GM18868 (cell line): ENCODE data around the gene CYSTM1.

Source experiments
- ATAC-seq: cut with Tn5 transposase; IDR thresholded peaks from one replicate; pipeline ENCODE4 v1.9.1; 2021; ENCODE audit warnings: mild to moderate bottlenecking, moderate library complexity; ENCODE audit not compliant: unreplicated experiment

CYSTM1 gene

GRCh38 chr5:140252470-140253126 lies 77.6 kb downstream of the CYSTM1 start:
- no peak for ATAC-seq

DNA sequence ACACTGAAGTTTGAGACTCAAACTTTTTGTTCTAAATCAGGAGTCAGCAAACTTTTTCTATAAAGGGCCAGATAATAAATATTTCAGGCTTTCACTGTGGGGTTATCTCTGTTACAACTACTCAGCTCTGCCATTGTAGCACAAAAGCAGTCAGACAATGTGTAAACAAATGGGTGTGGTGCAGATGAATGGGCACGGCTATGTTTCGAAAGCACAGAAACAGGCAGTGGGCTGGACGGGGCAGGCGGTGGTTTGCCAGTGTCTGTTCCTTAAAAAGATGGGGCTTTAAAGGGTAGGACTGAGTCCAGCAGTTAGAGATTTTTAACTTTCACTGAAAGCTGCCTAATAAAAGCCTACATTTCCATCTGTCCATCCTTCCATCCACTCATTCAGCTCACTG lies 79.0 kb downstream of the CYSTM1 start:
- no peak for ATAC-seq

GRCh38 chr5:140255460-140256157 lies 80.6 kb downstream of the CYSTM1 start:
- ATAC-seq, result no peak

DNA sequence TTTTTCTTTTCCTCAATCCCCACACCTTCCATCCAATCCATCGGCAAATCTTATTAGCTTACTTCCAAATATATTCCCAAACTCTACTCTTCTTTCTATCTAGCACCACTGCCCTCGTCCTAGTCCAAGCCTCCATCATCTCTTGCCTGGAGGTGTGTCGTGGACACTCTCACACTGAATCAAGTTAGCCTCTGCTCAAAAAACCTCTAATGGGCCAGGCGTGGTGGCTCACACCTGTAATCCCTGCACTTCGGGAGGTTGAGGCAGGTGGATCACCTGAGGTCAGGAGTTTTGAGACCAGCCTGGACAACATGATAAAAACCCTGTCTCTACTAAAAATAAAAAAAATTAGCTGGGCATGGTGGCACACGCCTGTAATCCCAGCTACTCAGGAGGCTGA lies 81.7 kb downstream of the CYSTM1 start:
- ATAC-seq, result no peak

DNA sequence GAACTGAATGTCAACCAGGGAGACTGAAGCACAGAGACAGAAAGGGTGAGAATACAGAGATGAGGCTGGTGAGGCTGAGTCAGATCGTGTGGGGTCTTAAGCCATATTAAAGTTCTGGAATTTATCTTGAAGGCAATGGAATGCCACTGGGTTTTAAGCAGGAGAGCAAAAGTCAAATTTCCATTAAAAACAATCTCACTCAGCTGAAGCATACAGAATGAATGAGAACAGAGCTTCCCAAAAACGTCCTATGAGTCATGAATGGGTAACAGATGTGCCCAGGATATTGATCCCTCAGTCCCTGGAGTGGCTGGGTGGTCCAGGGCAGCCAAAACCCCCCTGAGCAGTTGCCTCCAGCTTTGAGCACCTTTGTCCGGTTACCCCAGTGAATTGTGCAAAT lies 83.0 kb downstream of the CYSTM1 start:
- ATAC-seq, result no peak

GRCh38 chr5:140258873-140259272 lies 83.9 kb downstream of the CYSTM1 start:
- no peak for ATAC-seq

DNA sequence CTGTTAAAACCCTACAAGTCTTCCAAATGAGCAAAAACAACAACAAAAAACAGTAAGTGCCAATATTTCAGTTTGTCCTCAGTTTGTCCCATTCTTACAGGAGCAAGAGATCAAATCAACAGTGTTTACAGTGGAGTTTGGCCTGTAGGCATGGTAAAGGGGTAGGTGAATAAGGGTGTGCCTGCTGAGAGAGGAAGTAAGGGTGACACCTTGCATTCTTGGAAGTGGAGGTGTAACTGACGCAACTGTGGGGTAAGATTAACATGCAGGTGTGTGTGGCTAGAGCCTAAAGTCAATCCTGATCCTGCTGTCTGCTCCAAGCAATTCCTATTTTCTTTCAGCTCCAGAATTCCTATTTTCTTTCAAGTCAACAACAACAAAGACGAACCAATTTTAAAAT lies 84.5 kb downstream of the CYSTM1 start:
- ATAC-seq, result no peak

- no peak for ATAC-seq
These were observed 85.2 kb downstream of the CYSTM1 start for GRCh38 chr5:140260089-140260656.

DNA sequence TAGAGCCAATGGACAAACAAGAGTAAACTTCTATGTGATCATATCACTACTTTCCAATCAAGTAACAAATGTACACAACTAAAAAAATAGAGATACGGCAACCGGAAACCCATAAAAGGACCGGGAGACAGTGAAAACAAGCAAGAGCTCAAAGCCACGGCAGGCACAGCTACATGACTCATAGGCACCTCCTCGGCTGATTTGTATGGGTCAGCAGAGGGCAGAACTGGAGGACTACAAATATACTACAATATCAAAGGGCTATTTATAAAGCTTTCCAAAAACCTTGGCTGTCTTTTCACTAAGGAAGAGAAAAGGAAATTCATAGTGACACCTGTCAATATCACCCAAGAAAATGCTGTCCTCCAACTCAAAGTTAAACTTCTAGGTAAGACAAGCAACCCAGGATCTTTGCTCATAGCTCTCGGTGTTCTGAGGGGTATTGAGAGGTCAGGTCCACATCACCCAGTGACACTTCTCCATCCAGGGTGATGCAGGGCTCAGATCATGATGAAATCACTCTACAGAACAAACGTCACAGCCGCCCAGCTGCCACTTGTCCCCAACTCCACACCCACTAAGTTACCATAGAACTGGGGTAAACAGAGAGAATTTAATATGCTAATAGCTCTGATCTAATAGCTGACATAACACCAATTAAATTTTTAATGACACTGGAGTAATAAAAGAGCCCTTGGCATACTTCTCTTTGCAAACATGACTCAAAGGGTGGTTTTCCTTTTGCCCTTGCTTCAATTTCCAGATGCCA lies 86.6 kb downstream of the CYSTM1 start:
- no peak for ATAC-seq

DNA sequence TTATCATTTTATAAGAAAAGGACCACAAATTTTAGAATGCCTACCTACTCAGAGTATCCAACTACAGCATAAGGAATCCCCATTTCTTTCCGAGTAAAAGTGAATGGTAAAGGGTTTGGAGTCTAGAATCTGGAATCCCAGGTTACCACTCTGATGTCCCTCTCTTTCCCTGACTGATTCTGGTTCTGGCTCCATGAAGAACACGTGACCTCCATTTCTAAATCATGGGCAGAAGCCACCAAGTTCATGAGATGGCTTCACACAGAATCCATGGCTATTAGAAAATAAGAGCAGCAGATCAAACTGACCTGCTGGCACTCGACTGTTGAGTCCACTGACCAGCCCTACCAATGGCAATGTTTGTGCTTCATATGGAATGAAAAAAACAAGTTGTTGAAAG lies 87.2 kb downstream of the CYSTM1 start:
- no peak for ATAC-seq

DNA sequence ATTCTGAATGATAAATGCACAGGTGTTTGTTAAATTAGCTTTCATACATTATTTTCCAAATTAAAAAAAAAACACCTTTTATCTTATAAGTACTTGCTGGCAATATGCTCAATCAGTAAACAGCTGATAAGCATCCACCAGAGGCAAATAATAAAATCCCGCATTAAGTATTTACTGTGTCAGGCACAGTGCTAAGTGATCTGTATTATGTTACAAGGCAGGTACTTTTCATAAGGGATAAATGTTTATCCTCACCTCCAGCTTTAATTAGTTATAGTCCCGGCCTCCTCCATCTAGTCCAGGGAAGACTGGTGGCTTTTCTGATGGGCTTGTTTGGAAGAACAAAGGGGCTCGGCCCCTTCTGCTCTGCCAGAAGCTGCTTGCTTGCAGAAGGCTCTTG lies 87.9 kb downstream of the CYSTM1 start:
- ATAC-seq, result no peak

- no peak for ATAC-seq
These were observed 90.9 kb downstream of the CYSTM1 start for GRCh38 chr5:140265845-140266244.

GRCh38 chr5:140266471-140267200 lies 91.6 kb downstream of the CYSTM1 start:
- no peak for ATAC-seq

DNA sequence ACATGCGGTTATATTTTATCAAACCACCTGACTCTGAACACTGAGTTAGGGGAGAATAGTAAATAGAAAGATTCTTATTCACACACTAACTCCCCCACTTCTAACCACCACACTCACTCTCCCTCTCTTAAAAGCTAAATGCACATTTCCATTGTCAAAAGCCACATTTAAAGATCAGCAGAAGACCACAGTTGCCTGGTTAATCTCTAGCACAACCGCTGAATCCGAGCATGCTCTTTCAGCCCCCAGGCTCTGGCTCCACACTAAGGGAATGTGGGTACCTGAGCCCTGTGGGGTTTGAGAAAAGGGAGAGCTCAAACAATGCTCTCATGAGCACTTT lies 92.2 kb downstream of the CYSTM1 start:
- no peak for ATAC-seq

DNA sequence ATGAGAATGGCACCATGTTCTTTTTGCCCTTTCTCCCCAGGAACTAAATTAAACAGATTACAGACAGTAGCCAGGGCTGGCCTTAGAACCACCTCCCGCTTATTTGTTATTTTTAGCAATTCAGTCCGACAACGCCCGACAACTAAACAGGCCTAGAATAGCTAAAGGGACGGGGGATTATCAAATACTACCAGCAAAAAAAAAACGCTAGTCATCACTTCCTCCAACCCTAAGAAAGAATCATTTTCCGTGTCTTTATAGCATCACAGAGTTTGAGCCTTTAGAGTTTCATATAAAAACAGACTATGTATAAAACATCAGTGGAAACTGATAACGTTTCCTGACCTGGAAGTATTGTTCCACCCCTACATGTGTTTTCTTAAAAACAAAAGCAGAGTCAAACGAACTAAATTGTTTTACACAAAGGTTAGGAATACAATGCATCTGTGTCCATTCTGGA lies 92.6 kb downstream of the CYSTM1 start:
- no peak for ATAC-seq

DNA sequence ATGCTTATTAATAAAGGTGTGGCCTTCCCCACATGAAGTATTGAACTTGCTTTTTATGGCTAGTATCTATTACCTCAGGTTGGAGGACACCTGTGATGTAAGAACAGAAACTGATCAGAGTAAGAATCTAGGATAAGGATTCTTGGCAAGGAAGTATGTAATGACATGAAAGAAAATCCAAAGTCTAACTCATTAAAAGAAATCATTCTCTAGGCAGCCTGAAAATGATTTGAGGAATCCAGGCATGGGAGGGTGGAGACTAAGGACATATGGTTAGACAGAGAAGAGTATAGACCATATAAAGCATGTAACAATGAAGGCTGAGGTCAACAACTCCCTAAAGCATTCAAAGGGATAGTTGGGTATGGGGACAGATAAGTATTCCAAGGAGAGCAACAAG lies 95.0 kb downstream of the CYSTM1 start:
- no peak for ATAC-seq

DNA sequence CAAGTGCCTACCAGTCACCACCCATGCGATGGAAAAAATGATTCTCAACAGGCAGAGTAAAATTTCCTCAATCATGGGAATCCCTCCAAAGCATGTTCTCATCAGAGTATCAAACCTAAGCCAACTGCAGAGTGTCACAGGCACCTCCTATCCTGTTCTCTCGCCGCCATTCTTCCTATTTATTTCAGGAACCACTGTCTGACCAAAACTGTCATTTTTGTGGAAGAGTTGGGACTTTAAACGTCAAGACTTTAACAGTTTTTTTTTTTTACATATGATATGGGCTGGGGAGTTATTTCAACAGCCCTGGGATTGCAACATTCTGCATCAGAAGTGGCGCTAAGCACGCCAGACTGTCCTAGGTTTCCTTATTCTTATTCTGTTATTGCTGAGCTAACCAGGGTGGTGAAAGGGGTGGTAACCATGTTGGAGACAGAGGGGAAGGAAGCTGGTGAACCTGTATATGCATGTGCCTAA lies 98.5 kb downstream of the CYSTM1 start:
- no peak for ATAC-seq

DNA sequence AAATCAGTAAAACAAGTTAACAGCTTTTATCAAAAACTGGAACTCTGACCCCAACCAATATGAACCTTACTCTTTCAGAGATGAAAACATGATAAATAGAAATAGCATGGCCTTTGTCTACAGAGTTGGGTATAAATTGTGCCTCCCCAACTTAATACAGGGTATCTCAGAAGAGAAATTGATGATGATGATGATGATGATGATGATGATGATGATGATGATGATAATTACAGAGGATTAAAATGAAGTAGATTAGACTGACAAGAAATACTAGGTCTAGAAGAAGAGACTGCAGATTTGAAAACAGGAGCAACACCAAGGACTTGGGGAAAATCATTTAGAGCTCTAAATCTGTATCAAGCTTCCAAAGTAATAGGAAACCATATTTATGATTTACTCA lies 100.8 kb downstream of the CYSTM1 start:
- ATAC-seq, result no peak

- no peak for ATAC-seq
These were observed 107.3 kb downstream of the CYSTM1 start for GRCh38 chr5:140282266-140282665.

DNA sequence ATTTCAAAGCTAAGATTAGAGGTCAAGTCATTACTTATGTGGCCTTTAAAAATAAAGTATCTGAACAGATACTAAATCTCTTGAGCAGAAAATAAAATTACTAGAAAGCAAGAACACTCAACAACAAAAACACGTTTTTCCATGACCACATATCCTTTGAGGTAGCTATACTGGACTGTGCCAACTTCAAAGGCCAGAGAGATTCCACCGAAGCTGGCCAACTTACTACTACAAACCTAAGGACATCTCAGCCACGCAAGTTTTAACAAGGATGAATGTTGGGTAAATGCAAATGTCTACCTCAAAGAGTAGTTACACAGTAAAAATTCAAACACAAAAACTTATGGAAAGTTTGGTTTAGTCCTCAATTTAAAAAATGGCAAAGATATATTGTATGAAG lies 109.0 kb downstream of the CYSTM1 start:
- no peak for ATAC-seq

DNA sequence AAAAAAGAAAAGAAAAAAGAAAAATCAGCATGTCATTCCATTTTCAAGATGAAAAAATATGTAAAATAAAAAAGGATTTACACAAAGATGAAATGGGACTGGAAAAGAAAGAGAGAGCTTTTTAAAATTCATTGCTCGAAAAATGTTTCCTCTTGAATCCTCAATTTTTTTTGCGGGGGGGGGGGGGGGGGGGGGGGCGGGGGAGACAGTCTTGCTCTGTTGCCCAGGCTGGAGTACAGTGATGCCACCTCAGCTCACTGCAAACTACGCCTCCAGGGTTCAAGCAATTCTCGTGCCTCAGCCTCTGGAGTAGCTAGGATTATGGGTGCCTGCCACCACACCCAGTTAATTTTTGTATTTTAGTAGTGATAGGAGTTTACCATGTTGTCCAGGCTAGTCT lies 111.4 kb downstream of the CYSTM1 start:
- ATAC-seq, result no peak
